ENCODE measurements around the gene LAMC3.

The LAMC3 gene

DNA sequence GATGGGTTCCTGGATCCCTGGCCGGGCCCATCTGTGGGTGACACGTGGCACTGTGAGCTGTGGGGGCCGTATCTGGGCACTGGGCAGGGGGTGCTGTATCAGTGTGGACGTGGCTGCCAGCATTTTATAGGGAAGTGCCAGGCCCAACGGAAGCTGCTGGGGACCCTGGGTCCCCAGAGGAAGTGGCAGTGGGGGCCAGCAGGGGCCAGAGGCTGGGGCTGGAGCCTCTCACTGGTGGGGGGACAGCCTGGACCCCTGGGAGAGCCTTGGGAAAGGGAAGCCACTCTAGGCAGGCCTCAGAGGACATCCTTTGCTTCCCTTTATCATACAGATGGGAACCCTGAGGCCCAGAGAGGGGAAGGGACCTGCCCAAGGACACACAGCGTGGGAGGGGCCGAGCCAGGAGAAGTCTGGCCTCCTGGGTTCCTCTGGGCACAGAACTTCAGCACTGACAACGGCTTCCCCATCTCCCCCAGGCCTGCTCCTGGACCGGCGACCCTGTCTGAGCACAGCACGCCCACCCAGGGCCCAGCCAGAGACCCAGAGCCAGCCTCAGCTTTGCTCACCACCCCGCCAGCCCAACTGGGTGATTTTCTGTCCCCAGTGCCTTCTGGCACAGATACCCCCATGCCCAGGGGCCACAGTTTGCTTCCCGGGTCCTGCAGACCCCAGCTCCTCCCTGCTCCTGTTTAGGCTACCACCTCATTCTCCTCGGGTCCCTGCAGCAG is 15.5 kb upstream of the LAMC3 start:
- no peak for DNase-seq

DNA sequence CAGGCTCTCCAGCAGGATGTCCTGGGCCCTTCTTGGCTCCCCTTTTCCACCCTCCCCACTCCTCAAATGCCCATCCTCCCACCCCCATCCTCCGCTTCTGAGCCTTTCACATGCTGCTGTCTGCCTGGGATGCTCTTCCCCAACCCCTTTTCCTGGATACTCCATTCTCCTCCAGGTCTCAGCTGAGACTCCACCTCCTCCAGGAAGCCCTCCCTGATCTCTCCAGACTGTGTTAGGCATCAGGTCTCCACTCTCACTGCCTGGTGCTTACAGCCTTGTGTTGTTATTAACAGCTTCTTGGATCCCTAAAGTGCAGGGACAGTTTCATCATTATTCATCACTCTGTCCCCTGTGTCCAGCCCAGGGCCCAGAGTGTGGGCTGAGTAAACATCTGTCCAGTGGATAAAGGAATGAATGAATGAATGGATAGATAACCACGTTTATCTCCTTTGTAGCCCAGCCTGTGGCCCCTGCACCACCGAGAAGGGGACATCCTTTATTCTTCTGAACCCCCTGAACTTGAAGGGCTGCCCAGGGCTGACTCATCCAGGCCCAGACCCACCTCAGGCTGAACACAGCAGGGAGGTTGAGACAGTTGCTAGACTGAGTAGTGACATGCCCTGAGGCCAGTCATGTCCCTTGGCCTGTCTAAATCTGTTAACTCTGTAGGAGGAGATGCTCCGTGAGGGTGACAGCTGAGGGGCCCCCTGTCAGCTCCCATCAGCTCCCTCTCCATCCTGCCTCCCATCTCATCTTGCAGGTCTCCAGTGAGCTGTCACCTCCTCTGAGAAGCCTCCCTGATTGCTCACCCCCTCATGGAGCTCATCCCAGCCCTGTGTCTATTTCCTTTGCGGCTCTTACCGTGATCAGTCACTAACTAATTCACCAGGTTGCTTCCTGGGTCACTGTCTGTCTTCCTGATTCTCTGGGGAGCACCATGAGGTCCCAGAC is 14.6 kb upstream of the LAMC3 start:
- DNase-seq: peak; percentile 62

DNA sequence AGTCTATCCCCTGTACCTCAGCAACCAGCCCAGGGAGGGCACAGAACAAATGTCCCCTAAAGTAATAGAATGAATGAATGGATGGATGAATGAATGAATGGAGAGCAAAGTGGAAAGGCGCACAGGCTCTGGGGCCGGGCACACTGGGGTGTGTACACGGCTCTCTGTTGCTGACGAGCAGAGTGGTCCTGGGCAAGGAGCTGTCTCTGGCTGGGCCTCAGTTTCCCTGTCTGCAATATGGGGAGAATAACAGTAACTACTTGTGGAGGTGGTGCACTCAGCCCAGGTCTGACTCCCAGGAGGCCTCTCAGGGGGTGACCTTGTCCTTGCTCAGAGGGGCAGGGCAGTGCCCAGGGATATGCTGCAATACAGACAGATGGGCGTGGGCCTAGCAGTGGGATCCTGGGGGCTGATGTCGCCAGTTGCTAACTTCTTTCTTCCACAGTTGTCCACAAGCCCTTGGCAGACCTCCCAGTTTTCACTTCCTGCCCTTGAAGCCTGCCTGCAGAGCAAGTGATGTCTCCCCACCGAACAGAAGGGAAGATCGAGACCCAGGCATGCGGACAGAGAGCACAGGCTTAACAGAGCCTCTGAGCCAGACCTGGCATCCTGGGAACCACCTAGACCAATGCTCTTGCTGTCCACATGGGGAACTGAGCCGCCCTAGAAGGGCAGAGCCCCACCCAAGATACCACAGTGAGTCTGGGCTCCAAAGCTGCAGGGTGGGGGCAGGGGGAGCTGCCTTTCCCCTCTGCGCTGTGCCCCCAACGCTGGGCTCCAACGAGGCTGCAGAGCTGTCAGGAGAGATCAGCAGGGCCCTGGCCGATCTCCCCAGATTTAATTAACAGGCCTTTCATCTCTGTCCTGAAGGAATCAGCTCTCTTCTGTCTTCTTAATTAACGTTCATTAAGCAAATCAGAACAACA is 13.6 kb upstream of the LAMC3 start:
- DNase-seq: peak; percentile 58

DNA sequence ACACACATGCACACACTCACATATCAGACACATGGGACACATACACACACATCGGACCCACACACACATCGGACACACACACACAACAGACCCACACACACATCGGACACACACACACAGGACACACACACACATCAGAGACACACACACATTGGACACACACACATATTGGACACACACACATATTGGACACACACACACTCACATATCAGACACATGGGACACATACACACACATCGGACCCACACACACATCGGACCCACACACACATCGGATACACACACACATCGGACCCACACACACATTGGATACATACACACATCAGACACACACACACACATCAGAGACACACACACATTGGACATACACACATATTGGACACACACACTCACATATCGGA is 12.8 kb upstream of the LAMC3 start:
- no peak for DNase-seq

DNA sequence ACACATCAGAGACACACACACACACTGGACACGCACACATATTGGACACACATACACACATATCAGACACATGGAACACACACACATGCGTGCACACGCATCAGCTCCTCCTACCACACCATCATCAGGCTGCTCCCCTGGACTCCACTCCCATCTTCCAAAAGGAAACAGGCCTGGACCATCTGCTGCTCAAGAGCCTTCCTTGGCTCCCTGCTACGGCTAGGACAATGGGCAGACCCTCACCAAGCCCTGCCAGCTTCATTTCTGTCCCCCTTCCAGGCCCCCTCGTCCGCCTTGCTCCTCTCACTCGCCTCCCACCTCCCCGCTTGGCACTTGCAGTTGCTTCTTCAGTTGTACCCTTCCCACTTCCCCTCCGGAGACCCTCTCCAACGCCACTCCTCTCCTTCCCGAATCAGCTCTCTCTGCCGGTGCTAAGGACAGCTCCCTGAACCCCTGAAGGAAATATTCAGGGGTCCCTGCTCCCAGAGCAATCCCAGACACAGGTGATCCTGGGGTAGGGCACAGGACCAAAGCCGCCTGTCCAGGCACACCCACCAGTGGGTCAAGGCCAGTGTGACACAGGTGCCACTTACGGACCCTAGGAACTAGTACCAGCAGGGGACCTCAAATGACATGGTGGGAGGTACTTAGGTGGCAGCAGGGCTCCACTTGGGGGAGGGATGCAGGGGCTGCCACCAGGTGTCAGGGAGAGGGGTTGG is 12.1 kb upstream of the LAMC3 start:
- DNase-seq: no peak

DNA sequence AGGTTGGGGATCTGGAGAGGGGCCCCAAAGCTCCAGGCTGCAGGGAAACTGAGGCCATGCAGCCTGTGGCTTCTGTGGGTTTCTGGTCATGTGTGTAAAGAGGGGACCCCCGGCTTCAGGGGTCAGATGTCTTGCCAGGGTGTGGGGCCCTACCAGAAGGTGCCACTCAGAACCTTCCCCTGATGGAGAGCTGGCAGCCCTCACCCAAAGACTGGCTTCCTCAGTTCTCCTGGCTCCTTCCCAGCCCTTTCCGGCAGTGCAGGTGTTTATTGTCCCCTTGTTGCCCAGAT is 11.6 kb upstream of the LAMC3 start:
- no peak for DNase-seq

DNA sequence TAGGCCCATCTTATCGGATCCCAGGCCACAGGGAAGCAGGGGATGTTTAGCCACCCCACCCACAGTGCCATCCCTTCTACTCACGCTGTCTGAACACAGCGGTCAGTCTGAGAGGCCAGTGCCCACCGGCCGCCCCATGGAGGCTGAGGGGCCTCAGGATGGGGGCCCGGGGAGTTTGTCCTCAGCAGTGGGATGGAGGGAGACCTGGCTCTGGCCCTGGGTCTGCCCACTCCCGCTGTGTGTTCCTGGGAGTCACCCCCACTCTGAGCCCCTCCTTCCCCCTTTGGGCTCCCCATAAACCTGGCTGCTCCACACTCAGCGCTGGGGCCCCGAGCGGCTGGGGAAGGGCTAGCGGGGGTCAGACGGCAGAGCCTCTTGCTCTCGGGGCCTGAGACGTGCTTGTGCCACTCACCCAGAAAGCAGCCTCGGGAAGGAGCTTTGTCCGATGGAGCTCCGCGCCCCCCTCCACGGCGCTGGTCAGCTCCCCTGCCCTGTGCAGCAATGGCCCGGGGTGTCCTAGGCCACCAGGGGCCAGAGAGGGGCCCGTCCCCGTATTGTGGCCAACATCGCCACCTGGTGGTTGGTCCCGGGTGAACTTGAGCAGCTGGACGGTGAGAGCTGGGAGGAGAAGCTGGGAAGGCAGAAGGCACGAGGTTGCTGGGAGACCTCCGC is 10.9 kb upstream of the LAMC3 start:
- peak; percentile 94 for DNase-seq

DNA sequence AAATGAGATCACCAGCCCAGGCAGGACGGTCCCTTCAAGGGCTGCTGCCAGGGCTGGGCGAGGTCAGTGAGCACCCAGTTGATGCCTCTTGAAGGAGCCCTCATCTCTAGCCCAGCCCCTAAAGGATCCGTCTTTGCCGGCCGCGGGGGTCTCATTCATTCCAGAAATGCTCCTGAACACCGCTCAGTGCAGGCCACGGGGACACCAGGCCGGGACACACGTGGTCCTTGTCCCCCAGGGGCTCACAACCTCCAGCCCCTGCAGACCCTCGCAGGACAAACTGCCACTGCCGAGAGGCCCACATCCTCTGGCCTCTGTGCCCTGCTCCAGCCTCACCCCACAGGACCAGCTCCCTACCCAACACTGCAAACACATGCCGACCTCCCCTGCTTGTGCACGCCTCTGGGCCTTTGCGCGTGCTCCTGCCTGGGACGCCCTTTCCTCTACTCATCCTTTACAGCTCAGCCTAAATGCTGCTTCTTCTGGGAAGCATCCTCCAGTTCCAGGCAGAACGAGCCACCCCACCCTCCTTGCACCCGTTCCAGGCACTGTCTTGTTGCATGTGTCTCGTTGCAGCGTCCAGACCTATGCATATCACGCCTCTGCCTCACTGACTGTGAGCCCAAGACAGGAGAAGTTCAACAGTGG is 10.3 kb upstream of the LAMC3 start:
- no peak for DNase-seq

DNA sequence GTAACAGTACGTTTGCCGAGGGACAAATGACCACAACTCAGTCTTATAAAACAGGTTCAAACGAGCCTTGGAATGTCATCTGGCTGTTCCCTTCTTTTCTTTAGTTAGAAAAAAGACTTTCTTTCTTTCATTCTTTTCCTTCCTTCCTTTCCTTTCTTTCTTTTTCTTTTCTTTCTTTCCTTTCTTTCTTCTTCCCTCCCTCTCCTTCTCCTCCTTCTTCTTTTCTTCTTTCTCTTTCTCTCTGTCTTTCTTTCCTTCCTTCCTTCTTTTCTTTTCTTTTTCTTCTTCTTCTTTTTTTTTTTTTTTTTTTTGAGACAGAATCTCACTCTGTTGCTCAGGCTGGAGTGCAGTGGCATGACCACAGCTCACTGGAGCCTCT is 9.7 kb upstream of the LAMC3 start:
- DNase-seq: no peak

DNA sequence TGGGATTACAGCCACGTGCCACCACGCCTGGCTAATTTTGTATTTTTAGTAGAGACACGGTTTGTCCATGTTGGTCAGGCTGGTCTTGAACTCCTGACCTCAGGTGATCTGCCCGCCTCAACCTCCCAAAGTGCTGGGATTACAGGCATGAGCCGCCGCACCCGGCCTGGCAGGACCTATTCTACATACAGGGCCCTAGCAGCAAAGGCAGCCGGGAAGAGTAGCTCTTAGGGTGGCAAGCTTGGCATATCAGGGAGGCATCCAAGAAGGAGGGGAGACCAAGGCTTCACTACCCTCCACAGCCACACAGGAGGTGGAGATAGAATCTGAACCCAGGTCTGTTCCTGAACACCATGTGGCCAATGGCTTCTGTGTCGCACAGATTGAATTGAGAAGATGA is 8.4 kb upstream of the LAMC3 start:
- peak; percentile 30 for DNase-seq

DNA sequence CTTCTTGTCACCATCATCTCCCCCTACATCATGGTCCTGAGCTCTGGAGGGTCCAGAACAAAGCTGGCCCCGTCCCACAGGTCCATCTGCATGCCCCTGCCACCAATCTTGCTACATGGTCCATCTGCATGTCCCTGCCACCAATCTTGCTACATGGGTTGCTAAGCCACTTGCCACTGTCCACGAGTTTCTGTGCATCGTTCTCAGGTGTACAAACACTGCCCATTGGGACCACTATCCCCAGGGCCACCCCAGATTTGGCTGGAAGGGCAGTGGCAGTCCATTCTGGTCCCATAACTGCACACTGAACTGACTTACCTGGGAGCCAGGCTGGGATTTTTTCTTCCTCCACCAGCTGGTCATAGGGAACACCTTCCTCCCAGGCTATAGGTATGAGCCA is 8.0 kb upstream of the LAMC3 start:
- DNase-seq: peak; percentile 35

DNA sequence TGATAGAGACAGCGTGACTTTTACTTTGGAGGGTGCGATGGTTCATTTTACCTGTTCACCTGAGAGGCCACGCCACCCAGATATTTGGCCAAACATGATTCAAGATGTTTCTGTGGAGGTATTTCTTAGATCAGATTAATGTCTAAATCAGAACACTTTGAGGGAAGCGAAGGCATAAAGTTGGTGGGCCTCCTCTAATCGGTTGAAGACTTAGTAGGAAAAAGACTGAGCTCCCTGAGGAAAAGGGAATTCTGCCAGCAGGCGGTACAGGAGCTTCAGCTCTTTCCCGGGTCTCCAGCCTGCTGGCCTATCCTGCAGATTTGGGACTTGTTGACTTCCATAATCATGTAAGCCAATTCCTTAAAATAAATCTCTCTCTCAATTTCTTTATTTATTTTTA is 7.0 kb upstream of the LAMC3 start:
- no peak for DNase-seq

DNA sequence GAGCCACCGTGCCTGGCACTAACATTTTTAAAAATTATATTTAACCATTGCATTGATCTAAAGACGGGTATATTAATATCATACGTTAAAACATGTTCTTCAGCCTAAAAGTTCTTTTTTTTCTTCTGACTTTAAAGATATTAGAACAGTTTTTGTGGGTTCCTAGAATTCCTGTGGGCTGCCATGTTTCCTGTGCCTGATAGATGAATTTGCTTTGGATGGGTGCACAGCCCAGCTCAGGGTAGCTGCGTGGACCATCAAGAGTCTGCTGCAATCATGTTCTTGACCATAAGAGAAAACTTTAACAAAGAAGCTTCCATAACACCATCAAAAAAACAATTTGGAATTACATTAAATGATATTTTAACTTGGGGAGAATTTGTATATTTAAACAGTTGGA is 2.4 kb upstream of the LAMC3 start:
- no peak for DNase-seq

DNA sequence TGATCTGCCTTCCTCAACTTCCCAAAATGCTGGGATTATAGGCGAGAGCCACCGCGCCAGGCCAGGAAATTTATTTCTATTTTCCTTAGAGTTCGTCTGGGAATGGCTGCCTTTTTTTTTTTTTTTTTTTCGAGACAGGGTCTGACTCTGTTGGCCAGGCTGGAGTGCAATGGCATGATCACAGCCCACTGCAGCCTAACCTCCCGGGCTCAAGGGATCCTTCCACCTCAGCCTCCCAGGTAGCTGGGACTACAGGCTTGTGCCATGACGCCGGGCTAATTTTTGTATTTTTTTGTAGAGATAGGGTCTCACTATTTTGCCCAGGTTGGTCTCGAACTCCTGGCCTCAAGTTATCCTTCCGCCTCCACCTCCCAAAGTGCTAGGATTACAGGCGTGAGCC is 888 bp upstream of the LAMC3 start:
- no peak for DNase-seq

DNA sequence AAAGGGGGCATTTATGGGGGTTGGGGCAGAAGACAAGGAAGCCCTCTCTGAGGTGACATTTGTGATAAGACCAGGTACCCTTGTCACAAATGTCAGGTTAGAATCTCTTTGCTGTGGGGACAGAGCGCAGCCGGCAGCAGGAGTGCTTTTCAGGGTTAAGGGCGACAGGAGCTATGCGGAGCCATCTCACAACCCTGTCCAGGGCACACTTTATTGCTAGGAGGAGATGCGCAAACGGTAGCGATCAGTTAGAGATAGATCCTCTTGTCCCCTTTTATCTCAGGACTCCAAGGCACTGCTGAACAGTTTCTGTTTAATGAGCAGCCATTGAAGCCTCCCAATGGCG is 438 bp upstream of the LAMC3 start:
- no peak for DNase-seq

DNA sequence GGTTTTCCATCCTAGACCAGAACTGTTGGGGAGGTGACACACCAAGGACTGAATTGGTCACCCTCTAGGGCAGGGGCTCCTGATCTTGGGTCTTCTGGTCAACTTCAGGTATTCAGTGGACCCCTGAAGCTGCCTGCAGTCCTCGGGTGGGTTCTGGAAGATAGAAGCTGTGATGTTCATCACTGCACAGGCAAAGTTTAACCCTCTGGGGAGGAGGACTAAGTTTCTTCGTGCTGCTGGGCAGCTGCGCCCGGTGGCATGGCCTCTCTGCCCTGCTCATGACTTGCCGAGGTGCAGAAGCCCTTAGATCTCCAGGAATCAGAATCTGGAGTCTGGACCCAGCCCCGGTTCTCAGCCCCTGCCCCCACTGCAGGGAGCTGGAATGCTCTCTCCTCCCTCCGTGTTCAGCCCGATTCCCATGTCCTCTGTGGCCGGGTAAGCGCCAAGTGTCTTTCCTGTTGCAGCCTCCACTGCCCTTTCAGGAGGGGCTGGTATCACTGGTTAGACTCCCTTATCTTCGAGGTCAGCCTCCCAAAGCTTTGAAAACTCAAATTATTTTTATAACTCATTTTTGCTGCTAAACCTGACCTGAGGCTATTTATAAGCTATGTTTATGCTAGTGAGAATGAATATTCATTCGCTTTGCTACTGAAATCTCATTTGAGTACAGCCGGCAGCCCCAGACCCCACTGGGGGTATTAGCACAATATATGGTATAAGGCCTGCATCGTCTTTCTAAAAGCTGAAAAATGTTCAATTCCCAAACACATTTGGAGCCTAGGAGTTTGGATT is 1.7 kb downstream of the LAMC3 start:
- no peak for DNase-seq

DNA sequence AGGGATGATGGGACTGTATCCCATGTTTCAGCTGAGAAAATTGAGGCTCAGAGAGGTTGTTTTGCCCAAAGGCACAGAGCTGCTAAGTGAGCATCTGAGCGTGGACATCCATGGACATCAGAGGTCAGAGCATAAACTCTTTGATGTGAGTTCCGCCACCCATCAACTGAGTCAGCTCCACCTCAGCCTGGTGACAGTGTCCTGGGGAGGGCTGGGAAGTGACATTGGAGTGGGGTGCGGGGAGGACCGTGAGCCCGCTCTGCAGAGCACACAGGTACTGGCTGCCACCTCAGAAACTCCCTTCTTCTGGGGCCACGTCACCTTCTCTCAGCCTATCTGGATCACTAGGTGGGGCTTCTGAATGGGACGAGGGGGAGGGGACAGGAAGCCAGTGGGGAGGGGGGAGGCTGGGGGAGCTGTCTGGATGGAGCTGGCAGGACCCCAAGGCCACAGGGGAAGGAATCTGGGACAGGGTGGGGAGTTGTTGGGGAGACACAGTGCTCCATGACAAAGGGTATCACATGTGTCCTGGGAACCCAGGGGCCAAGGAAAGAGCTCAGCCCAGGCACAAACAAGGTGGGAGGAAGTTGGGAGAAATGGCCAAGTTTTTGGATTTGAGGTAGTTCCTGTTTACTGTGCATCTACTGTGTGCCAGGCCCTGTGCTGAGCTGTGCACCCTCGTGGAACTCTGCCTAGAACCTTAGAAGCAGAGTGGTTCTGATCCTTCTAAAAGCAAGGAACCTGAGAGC is 2.5 kb downstream of the LAMC3 start:
- DNase-seq: no peak

DNA sequence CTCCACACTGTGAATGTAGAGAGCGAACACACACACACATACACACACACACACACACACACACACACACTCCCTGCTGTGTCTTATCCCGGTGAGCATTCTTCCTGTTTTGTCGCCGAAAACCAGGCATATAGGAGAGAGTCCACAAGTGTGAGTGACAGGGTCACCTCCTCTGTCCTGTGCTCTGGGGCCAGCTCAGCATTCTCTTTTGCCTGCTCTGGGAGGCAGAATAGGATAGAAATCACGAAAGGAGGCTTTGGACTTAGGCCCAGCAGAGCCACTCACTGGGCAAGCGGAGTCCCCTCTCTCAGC is 3.0 kb downstream of the LAMC3 start:
- no peak for DNase-seq

DNA sequence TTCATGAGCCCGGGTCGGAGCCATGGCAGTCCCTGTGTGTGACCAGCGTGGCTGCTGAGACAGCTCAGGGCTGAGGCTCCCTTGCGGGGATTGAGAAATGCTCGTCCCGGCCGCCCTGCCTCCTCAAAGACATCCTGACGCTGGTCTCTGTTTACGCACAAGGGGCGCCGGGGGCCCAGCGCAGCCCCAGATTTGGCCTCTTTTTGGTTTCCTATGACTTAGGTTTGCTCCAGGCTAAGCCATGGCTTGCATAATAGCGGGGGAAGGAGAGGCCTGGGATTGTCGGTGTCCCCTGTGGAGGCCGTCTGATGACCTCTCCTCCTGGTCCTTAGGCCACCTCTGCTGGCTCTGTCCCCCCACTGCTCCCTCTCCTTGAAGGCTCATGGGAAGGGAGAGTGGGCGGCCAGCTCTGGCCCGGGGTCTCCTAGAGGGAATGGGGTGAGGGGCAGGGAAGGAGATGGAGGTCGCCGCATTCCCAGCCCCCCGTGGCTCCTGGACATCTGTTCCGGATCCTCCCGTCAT is 3.5 kb downstream of the LAMC3 start:
- no peak for DNase-seq
